WTC11 (cell line): Measurements from ENCODE around the gene MYBPC2. TPM values are rescaled to one million over a fixed set of nuclear protein-coding genes. Genes with fewer than 3 reads are reported as not detected.

Experiments
- ATAC-seq: fragments of 200-7000 bp; cut with Tn5 transposase; 2 replicates; pipeline ENCODE4 v1.10.0; 2021; ENCODE audit warnings: mild to moderate bottlenecking, moderate library complexity
- CTCF ChIA-PET: fragments of 300-600 bp; sonication (Branson Sonifier 250); formaldehyde crosslinking; loops from one replicate; lab custom pipeline; 2021; ENCODE audit warnings: antibody characterized with exemption; lab: Charles Lee
- POLR2A ChIA-PET: fragments of 350-600 bp; sonication (Branson Sonifier 250); formaldehyde crosslinking; loops from one replicate; lab custom pipeline; 2021; ENCODE audit warnings: antibody characterized with exemption; lab: Charles Lee
- DNase-seq: peaks from one replicate; pipeline ENCODE4 v3.0.0; 2021; ENCODE audit warnings: low spot score
- H3K27ac Mint-ChIP-seq: 2 replicates; pipeline ENCODE4 v1.8.0; 2021; ENCODE audit warnings: mixed read lengths
- H3K27me3 Mint-ChIP-seq: 2 replicates; pipeline ENCODE4 v1.8.0; 2021; ENCODE audit warnings: low read depth, mild to moderate bottlenecking, moderate library complexity, mixed read lengths
- H3K36me3 Mint-ChIP-seq: 2 replicates; pipeline ENCODE4 v1.8.0; 2021; ENCODE audit warnings: mixed read lengths
- H3K4me1 Mint-ChIP-seq: 2 replicates; pipeline ENCODE4 v1.8.0; 2022; ENCODE audit warnings: mixed read lengths
- H3K4me3 Mint-ChIP-seq: 2 replicates; pipeline ENCODE4 v1.8.0; 2021; ENCODE audit warnings: mild to moderate bottlenecking, moderate library complexity, mixed read lengths
- H3K9me3 Mint-ChIP-seq: 2 replicates; pipeline ENCODE4 v1.8.0; 2021; ENCODE audit warnings: mixed read lengths
- AFF4 ChIP-seq: sonication (generic); formaldehyde crosslinking; IDR thresholded peaks from 2 replicates; pipeline ENCODE4 v1.8.1; 2023; ENCODE audit warnings: mild to moderate bottlenecking, missing genetic modification reagents, borderline replicate concordance
- ARID4B ChIP-seq: sonication (generic); formaldehyde crosslinking; IDR thresholded peaks from 2 replicates; pipeline ENCODE4 v1.8.0; 2023; ENCODE audit warnings: missing genetic modification reagents, mild to moderate bottlenecking, borderline replicate concordance
- ATF6 ChIP-seq: sonication (generic); formaldehyde crosslinking; IDR thresholded peaks from 2 replicates; pipeline ENCODE4 v1.8.1; 2023; ENCODE audit warnings: mild to moderate bottlenecking, missing genetic modification reagents
- CBFB ChIP-seq: sonication (generic); formaldehyde crosslinking; IDR thresholded peaks from 2 replicates; pipeline ENCODE4 v1.8.1; 2022; ENCODE audit warnings: mild to moderate bottlenecking, low read depth, missing genetic modification reagents
- ELF4 ChIP-seq: sonication (generic); formaldehyde crosslinking; IDR thresholded peaks from 2 replicates; pipeline ENCODE4 v1.8.1; 2022; ENCODE audit warnings: low read depth, mild to moderate bottlenecking, moderate library complexity, missing genetic modification reagents
- GTF2I ChIP-seq: fragments of 250-450 bp; sonication (Bioruptor Pico); conservative IDR thresholded peaks from 2 replicates; pipeline ENCODE4 v1.4.0; 2021; ENCODE audit warnings: mild to moderate bottlenecking
- MAX ChIP-seq: sonication (generic); formaldehyde crosslinking; IDR thresholded peaks from 2 replicates; pipeline ENCODE4 v1.8.0; 2022; ENCODE audit warnings: mild to moderate bottlenecking, missing genetic modification reagents
- OVOL2 ChIP-seq: fragments of 250-450 bp; sonication (Bioruptor Pico); IDR thresholded peaks from 2 replicates; pipeline ENCODE4 v1.9.0; 2021; ENCODE audit warnings: mild to moderate bottlenecking, borderline replicate concordance
- RORB ChIP-seq: fragments of 250-450 bp; sonication (Bioruptor Pico); IDR thresholded peaks from 2 replicates; pipeline ENCODE4 v1.9.0; 2021; ENCODE audit warnings: mild to moderate bottlenecking
- ZNF121 ChIP-seq: sonication (generic); formaldehyde crosslinking; IDR thresholded peaks from 2 replicates; pipeline ENCODE4 v1.8.0; 2023; ENCODE audit warnings: missing genetic modification reagents
- ZNF138 ChIP-seq: sonication (generic); formaldehyde crosslinking; conservative IDR thresholded peaks from 2 replicates; pipeline ENCODE4 v1.8.1; 2022; ENCODE audit warnings: mild to moderate bottlenecking, moderate library complexity, missing genetic modification reagents
- ZNF263 ChIP-seq: sonication (generic); formaldehyde crosslinking; IDR thresholded peaks from 2 replicates; pipeline ENCODE4 v1.8.1; 2022; ENCODE audit warnings: low read depth, mild to moderate bottlenecking, moderate library complexity, missing genetic modification reagents
- ZNF423 ChIP-seq: fragments of 250-450 bp; sonication (Bioruptor Pico); IDR thresholded peaks from 2 replicates; pipeline ENCODE4 v2.1.2; 2022; ENCODE audit warnings: mild to moderate bottlenecking, moderate library complexity
- total RNA-seq: library from RNA; stranded (reverse); gene quantifications from 3 replicates; pipeline ENCODE4 v1.2.3, GENCODE V29; 2021
- TF ChIP-seq, protein P1 (sequence below): sonication (generic); formaldehyde crosslinking; IDR thresholded peaks from 2 replicates; pipeline ENCODE4 v1.8.1; 2022; ENCODE audit warnings: mild to moderate bottlenecking, moderate library complexity, missing genetic modification reagents
- TF ChIP-seq, protein P2 (sequence below): sonication (generic); formaldehyde crosslinking; IDR thresholded peaks from 2 replicates; pipeline ENCODE4 v1.8.0; 2022; ENCODE audit warnings: mild to moderate bottlenecking, missing genetic modification reagents
- TF ChIP-seq, protein P3 (sequence below): sonication (generic); formaldehyde crosslinking; IDR thresholded peaks from 2 replicates; pipeline ENCODE4 v1.8.1; 2022; ENCODE audit warnings: mild to moderate bottlenecking, missing genetic modification reagents, moderate library complexity, borderline replicate concordance
- TF ChIP-seq, protein P4 (sequence below): fragments of 250-450 bp; sonication (Bioruptor Pico); IDR thresholded peaks from 2 replicates; pipeline ENCODE4 v1.8.0; 2021; ENCODE audit warnings: mild to moderate bottlenecking

MYBPC2 gene
- total RNA-seq, 1 experiment from 2014 or later: 2.6 TPM

DNA sequence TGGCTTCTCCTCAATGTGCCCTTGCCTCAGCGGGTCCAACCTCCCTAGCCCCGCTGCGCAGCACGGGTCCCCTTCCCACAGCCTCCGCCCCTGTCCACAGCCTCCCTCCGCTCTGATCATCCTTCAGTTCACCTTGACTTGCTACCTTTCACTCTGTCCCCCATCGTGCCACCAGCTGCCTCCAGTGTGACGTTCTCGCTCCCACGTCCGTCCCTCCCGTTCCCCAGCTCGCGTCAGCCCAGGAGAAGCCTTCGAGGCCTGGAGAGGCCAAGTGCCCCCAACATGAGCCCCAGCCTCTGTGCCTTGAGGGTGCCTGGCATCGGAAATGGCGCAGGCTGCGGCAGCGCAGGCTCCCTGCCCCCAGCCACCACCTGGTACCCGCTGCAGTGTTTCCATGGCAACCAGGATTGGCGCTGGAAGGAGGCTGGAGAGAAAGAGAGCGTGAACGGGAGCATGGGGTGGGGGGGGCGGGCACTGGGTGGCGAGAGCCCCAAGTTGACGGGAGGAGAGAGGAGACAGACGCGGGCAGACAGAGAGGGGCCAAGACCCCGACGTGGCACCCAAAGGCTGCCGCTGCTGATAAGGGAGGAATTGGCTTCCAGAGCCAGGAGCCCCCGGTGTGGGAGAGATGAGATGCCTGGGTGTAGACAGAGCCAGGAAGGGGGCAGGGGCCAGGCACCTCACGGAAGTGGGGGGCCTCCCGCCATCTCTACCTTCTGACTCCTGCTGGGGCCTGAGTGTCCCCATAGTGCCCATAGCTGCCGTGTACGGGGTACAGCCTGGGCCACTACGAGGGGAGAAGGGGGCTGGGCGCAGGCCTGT is 81.9 kb downstream of the MYBPC2 start:
- Mint-ChIP-seq H3K4me1 (peaks cover 14% of the 10 kb centered on the region), H3K27me3 (peaks cover 36% of the 10 kb centered on the region), H3K27ac (no peak overlapping the region), H3K36me3 (peaks cover 5% of the 10 kb centered on the region; the same call in 1 of the 2 replicates), H3K9me3 (peaks cover 5% of the 10 kb centered on the region), H3K4me3 (no peak overlapping the region)
- TF ChIP-seq, protein P1, sequence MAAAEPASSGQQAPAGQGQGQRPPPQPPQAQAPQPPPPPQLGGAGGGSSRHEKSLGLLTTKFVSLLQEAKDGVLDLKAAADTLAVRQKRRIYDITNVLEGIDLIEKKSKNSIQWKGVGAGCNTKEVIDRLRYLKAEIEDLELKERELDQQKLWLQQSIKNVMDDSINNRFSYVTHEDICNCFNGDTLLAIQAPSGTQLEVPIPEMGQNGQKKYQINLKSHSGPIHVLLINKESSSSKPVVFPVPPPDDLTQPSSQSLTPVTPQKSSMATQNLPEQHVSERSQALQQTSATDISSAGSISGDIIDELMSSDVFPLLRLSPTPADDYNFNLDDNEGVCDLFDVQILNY: no peak
- TF ChIP-seq RORB (CRISPR knock-in tag): no peak
- TF ChIP-seq, protein P2, sequence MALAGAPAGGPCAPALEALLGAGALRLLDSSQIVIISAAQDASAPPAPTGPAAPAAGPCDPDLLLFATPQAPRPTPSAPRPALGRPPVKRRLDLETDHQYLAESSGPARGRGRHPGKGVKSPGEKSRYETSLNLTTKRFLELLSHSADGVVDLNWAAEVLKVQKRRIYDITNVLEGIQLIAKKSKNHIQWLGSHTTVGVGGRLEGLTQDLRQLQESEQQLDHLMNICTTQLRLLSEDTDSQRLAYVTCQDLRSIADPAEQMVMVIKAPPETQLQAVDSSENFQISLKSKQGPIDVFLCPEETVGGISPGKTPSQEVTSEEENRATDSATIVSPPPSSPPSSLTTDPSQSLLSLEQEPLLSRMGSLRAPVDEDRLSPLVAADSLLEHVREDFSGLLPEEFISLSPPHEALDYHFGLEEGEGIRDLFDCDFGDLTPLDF (CRISPR knock-in tag): no peak
- TF ChIP-seq GTF2I (CRISPR knock-in tag): no peak
- no peak for TF ChIP-seq CBFB
- CTCF ChIA-PET: interaction anchor here (3.1 kb wide), 1 partner anchor 42 kb away, joined by 22 read pairs; no protein-coding TSS in a partner anchor
- POLR2A ChIA-PET: no interaction called here
- no peak for ATAC-seq
- DNase-seq: no peak

DNA sequence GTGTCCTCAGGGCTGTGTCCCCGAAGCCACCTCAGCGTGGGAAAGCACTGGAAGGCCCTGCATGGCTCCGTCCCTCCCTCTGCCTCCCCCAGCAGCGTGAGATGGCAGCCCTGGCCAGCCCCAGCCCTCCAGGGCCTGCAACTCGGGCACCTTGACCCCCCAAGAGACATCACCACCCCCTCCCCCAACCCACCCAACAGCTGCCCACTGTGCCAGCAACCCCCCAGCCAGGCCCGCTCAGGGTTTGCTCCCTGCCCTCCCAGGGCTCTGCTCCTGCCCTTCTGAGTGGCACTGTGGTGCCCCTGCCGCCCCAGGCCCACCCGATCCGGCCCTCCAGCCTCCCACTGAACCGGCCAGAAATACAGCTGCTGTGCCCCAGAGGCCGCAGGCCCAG is 82.5 kb downstream of the MYBPC2 start:
- peaks cover 5% of the 10 kb centered on the region; the same call in 1 of the 2 replicates for H3K36me3 Mint-ChIP-seq
- peaks cover 5% of the 10 kb centered on the region for H3K9me3 Mint-ChIP-seq
- CTCF ChIA-PET: interaction anchor here (1.1 to 4.3 kb wide), 4 partner anchors 22 to 146 kb away, joined by 3 to 55 read pairs (median 12); no protein-coding TSS in a partner anchor
- TF ChIP-seq ATF6 (no peak), ARID4B (CRISPR knock-in tag) (no peak), ZNF121 (CRISPR knock-in tag) (no peak), ELF4 (CRISPR knock-in tag) (no peak), MAX (no peak), OVOL2 (CRISPR knock-in tag) (no peak), AFF4 (CRISPR knock-in tag) (no peak), ZNF138 (CRISPR knock-in tag) (no peak), ZNF423 (CRISPR knock-in tag) (no peak), ZNF263 (no peak)
- TF ChIP-seq, protein P3, sequence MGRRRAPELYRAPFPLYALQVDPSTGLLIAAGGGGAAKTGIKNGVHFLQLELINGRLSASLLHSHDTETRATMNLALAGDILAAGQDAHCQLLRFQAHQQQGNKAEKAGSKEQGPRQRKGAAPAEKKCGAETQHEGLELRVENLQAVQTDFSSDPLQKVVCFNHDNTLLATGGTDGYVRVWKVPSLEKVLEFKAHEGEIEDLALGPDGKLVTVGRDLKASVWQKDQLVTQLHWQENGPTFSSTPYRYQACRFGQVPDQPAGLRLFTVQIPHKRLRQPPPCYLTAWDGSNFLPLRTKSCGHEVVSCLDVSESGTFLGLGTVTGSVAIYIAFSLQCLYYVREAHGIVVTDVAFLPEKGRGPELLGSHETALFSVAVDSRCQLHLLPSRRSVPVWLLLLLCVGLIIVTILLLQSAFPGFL: no peak
- TF ChIP-seq, protein P4, sequence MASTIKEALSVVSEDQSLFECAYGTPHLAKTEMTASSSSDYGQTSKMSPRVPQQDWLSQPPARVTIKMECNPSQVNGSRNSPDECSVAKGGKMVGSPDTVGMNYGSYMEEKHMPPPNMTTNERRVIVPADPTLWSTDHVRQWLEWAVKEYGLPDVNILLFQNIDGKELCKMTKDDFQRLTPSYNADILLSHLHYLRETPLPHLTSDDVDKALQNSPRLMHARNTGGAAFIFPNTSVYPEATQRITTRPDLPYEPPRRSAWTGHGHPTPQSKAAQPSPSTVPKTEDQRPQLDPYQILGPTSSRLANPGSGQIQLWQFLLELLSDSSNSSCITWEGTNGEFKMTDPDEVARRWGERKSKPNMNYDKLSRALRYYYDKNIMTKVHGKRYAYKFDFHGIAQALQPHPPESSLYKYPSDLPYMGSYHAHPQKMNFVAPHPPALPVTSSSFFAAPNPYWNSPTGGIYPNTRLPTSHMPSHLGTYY: no peak
- TF ChIP-seq, all 79 proteins: peak for 0
- POLR2A ChIA-PET: no interaction called here
- DNase-seq (no peak), ATAC-seq (no peak)
- peaks cover 31% of the 10 kb centered on the region for H3K27me3 Mint-ChIP-seq
- H3K4me1 Mint-ChIP-seq: peaks cover 14% of the 10 kb centered on the region
- H3K4me3 Mint-ChIP-seq: no peak overlapping the region
- H3K27ac Mint-ChIP-seq: no peak overlapping the region
